Tibial nerve (tissue), 4 donors: ENCODE data around the gene PITPNM2.

Source experiments
- EP300 ChIP-seq, 2 donors: sonication (generic); formaldehyde crosslinking; IDR thresholded peaks; one replicate each; pipeline ENCODE4 v1.6.1; 2017; ENCODE audit warnings: antibody characterized with exemption in 2 of 2, mild to moderate bottlenecking in 1 of 2
- POLR2A ChIP-seq, 2 donors: fragments of 450-650 bp; IDR thresholded peaks; one replicate each; pipeline ENCODE4 v1.6.1; 2017; ENCODE audit warnings: antibody characterized with exemption in 2 of 2, mild to moderate bottlenecking in 2 of 2, moderate library complexity in 2 of 2
- TF ChIP-seq, protein P1 (sequence below), 5 experiments: fragments of 200-600 bp in 3 of 5; fragments of 450-650 bp in 2 of 5; sonication (generic) in 3 of 5; IDR thresholded peaks; one replicate each; pipeline ENCODE4 v1.5.1; 2016 to 2019; ENCODE audit warnings: antibody characterized with exemption in 5 of 5, mild to moderate bottlenecking in 3 of 5, moderate library complexity in 2 of 5

DNA sequence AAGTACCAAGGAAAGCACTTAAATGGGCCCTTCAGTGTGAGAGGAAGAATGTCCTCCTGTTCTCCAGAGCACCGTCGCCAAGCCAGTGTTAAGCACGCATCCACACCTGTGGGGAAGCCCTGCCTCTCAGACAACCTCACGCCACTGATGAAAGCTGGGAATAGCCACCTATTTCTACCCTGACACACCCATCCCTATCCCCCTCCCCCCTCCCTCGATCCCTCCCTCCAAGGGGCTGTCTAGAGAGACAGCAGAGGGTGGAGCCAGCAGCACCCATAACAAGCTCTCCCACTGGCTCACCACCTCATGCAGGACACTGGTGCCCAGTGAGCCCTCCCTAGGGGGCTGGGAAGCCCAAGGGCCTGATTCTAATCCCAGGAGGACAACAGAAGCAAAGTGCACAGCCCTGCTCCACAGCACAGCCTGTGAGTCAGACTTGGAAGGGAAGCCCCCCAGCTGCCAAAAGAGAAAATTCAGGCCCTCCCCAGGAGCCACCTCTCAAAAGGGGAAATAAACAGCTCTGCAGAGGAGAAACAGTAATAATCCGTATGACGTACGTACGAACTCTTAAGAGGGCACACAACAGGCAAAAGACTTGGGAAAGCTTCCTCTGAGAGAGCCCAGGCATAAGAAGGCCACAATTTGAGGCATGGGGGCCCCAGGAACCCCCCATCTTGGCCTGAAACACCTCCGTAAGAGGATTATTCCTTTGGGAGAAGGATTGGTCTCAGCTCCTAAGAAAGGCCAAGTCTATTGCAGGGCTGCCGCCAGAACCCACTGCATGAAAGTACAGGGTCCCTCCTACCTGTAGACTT, 7.8 kb downstream of the PITPNM2 start:
- TF ChIP-seq EP300 (IDR thresholded peaks at IDR 0.05): no peak
- no peak for TF ChIP-seq POLR2A (IDR thresholded peaks at IDR 0.05)
- TF ChIP-seq, protein P1, sequence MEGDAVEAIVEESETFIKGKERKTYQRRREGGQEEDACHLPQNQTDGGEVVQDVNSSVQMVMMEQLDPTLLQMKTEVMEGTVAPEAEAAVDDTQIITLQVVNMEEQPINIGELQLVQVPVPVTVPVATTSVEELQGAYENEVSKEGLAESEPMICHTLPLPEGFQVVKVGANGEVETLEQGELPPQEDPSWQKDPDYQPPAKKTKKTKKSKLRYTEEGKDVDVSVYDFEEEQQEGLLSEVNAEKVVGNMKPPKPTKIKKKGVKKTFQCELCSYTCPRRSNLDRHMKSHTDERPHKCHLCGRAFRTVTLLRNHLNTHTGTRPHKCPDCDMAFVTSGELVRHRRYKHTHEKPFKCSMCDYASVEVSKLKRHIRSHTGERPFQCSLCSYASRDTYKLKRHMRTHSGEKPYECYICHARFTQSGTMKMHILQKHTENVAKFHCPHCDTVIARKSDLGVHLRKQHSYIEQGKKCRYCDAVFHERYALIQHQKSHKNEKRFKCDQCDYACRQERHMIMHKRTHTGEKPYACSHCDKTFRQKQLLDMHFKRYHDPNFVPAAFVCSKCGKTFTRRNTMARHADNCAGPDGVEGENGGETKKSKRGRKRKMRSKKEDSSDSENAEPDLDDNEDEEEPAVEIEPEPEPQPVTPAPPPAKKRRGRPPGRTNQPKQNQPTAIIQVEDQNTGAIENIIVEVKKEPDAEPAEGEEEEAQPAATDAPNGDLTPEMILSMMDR (IDR thresholded peaks at IDR 0.05): no peak
